Measurements from ENCODE around the gene ATAT1.
"Not testable (repeated sequence)": the region's sequence is repeated elsewhere in the genome, so short reads cannot be mapped to it uniquely, and the experiment has no call there.

The ATAT1 gene

DNA sequence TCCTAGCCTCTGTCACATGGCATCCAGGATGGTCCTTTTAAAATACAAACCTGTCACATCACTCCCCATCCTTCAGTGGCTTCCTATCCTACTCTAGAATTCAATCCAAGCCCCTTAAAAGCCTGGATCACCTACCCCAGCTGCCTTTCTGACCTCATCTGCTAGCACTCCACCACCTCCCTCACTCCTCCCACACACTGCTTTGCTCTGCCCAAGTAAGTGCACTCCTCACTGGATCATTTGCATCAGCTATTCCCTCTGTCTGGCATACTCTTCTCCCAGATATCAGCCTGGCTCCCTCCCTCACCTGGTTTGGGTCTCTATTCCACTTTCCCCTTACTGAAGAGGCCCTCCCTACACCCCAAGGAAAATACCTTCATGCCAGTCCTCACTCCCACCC, 30.8 kb downstream of the ATAT1 start:
- Histone ChIP-seq H2AFZ (ENCODE audit: low read depth, low read length) (no peak overlapping the region), H3K14ac (ENCODE audit: low read length in 2 of 2) (no peak overlapping the region), H2BK5ac (ENCODE audit: low read depth, low read length, poor library complexity, severe bottlenecking) (no peak overlapping the region), H4K91ac (ENCODE audit: low read length) (no peak overlapping the region), H2AK5ac (ENCODE audit: low read length, severe bottlenecking) (no peak overlapping the region), H3K27ac (ENCODE audit: low read length, poor library complexity, severe bottlenecking) (no peak overlapping the region), H3K4ac (ENCODE audit: low read depth in 1 of 2, low read length in 2 of 2) (no peak overlapping the region), H3K18ac (ENCODE audit: low read depth in 1 of 2, low read length in 2 of 2) (no peak overlapping the region), H3K23ac (ENCODE audit: low read length in 2 of 2) (no peak overlapping the region), H3K9me3 (ENCODE audit: control insufficient read depth, low read length) (no peaks in the 10 kb centered on the region), H2BK12ac (ENCODE audit: low read length in 2 of 2) (no peak overlapping the region), H3K27me3 (ENCODE audit: control insufficient read depth in 1 of 2, insufficient read depth in 1 of 2, low read length in 2 of 2) (no peaks in the 10 kb centered on the region), H3K9ac (ENCODE audit: low read length) (no peak overlapping the region), H3K4me1 (ENCODE audit: control insufficient read depth, insufficient read depth, low read depth, low read length) (peaks cover 14% of the 10 kb centered on the region), H3K4me2 (ENCODE audit: low read length, poor library complexity, severe bottlenecking) (no peak overlapping the region), H4K8ac (ENCODE audit: low read length) (no peak overlapping the region), H3K4me3 (ENCODE audit: insufficient read depth in 1 of 2, low read depth in 1 of 2, low read length in 2 of 2) (no peak overlapping the region), H3K36me3 (ENCODE audit: control insufficient read depth in 1 of 2, insufficient read depth in 2 of 2, low read depth in 1 of 2, low read length in 2 of 2) (peaks cover 86 to 94% of the 10 kb centered on the region in 2 experiments), H3K79me1 (replicated peaks; ENCODE audit: low read length, poor library complexity, severe bottlenecking) (peaks cover 7% of the 10 kb centered on the region), H2BK15ac (ENCODE audit: low read depth, poor library complexity, severe bottlenecking) (no peak overlapping the region), H2BK120ac (ENCODE audit: low read depth, low read length) (no peak overlapping the region)
- DNase-seq, result no peak

GRCh38 chr6:30657922-30658321, 31.2 kb downstream of the ATAT1 start:
- not testable (repeated sequence) for H2BK15ac ChIP-seq (ENCODE audit: low read depth, poor library complexity, severe bottlenecking); H3K9me3 ChIP-seq (ENCODE audit: control insufficient read depth, low read length); H3K14ac ChIP-seq (ENCODE audit: low read length in 2 of 2); H2BK120ac ChIP-seq (ENCODE audit: low read depth, low read length); H3K9ac ChIP-seq (ENCODE audit: low read length); DNase-seq; H3K27me3 ChIP-seq (ENCODE audit: control insufficient read depth in 1 of 2, insufficient read depth in 1 of 2, low read length in 2 of 2); H2BK12ac ChIP-seq (ENCODE audit: low read length in 2 of 2); H3K4me3 ChIP-seq (ENCODE audit: insufficient read depth in 1 of 2, low read depth in 1 of 2, low read length in 2 of 2); H2BK5ac ChIP-seq (ENCODE audit: low read depth, low read length, poor library complexity, severe bottlenecking); H3K27ac ChIP-seq (ENCODE audit: low read length, poor library complexity, severe bottlenecking); H2AFZ ChIP-seq (ENCODE audit: low read depth, low read length); H3K18ac ChIP-seq (ENCODE audit: low read depth in 1 of 2, low read length in 2 of 2); H4K91ac ChIP-seq (ENCODE audit: low read length); H4K8ac ChIP-seq (ENCODE audit: low read length); H3K4ac ChIP-seq (ENCODE audit: low read depth in 1 of 2, low read length in 2 of 2); H3K4me2 ChIP-seq (ENCODE audit: low read length, poor library complexity, severe bottlenecking); H3K23ac ChIP-seq (ENCODE audit: low read length in 2 of 2); H2AK5ac ChIP-seq (ENCODE audit: low read length, severe bottlenecking)
- H3K79me1 ChIP-seq (replicated peaks; ENCODE audit: low read length, poor library complexity, severe bottlenecking), result peaks cover 10% of the 10 kb centered on the region
- peaks cover 14% of the 10 kb centered on the region for H3K4me1 ChIP-seq (ENCODE audit: control insufficient read depth, insufficient read depth, low read depth, low read length)
- 94% methylated on average over 5 of the region's 5 CpGs for WGBS
- H3K36me3 ChIP-seq (ENCODE audit: control insufficient read depth in 1 of 2, insufficient read depth in 2 of 2, low read depth in 1 of 2, low read length in 2 of 2), result peaks cover 86 to 94% of the 10 kb centered on the region in 2 experiments

- Histone ChIP-seq H3K4me3 (ENCODE audit: insufficient read depth in 1 of 2, low read depth in 1 of 2, low read length in 2 of 2) (no peak overlapping the region), H3K14ac (ENCODE audit: low read length in 2 of 2) (no peak overlapping the region), H3K36me3 (ENCODE audit: control insufficient read depth in 1 of 2, insufficient read depth in 2 of 2, low read depth in 1 of 2, low read length in 2 of 2) (peaks cover 62 to 82% of the 10 kb centered on the region in 2 experiments), H3K79me1 (replicated peaks; ENCODE audit: low read length, poor library complexity, severe bottlenecking) (peaks cover 28% of the 10 kb centered on the region), H2BK5ac (ENCODE audit: low read depth, low read length, poor library complexity, severe bottlenecking) (no peak overlapping the region), H2BK15ac (ENCODE audit: low read depth, poor library complexity, severe bottlenecking) (no peak overlapping the region), H3K9ac (ENCODE audit: low read length) (no peak overlapping the region), H2BK120ac (ENCODE audit: low read depth, low read length) (no peak overlapping the region), H3K27me3 (ENCODE audit: control insufficient read depth in 1 of 2, insufficient read depth in 1 of 2, low read length in 2 of 2) (no peaks in the 10 kb centered on the region), H2AK5ac (ENCODE audit: low read length, severe bottlenecking) (no peak overlapping the region), H3K18ac (ENCODE audit: low read depth in 1 of 2, low read length in 2 of 2) (no peak overlapping the region), H2BK12ac (ENCODE audit: low read length in 2 of 2) (no peak overlapping the region), H3K23ac (ENCODE audit: low read length in 2 of 2) (no peak overlapping the region), H2AFZ (ENCODE audit: low read depth, low read length) (no peak overlapping the region), H4K91ac (ENCODE audit: low read length) (no peak overlapping the region), H3K9me3 (ENCODE audit: control insufficient read depth, low read length) (no peaks in the 10 kb centered on the region), H3K4me1 (ENCODE audit: control insufficient read depth, insufficient read depth, low read depth, low read length) (no peaks in the 10 kb centered on the region), H3K4ac (ENCODE audit: low read depth in 1 of 2, low read length in 2 of 2) (no peak overlapping the region), H3K4me2 (ENCODE audit: low read length, poor library complexity, severe bottlenecking) (no peak overlapping the region), H4K8ac (ENCODE audit: low read length) (no peak overlapping the region), H3K27ac (ENCODE audit: low read length, poor library complexity, severe bottlenecking) (no peak overlapping the region)
- WGBS, result 96% methylated on average over 30 of the region's 34 CpGs
- no peak for DNase-seq
These were observed 38.5 kb downstream of the ATAT1 start for GRCh38 chr6:30664994-30665767.

GRCh38 chr6:30666300-30666699, 39.6 kb downstream of the ATAT1 start:
- H3K4ac ChIP-seq (ENCODE audit: low read depth in 1 of 2, low read length in 2 of 2); H3K14ac ChIP-seq (ENCODE audit: low read length in 2 of 2); H2BK120ac ChIP-seq (ENCODE audit: low read depth, low read length); H4K8ac ChIP-seq (ENCODE audit: low read length); H3K9me3 ChIP-seq (ENCODE audit: control insufficient read depth, low read length); H2AFZ ChIP-seq (ENCODE audit: low read depth, low read length); H3K4me1 ChIP-seq (ENCODE audit: control insufficient read depth, insufficient read depth, low read depth, low read length); H2BK5ac ChIP-seq (ENCODE audit: low read depth, low read length, poor library complexity, severe bottlenecking); H3K4me3 ChIP-seq (ENCODE audit: insufficient read depth in 1 of 2, low read depth in 1 of 2, low read length in 2 of 2); H3K27ac ChIP-seq (ENCODE audit: low read length, poor library complexity, severe bottlenecking); H2AK5ac ChIP-seq (ENCODE audit: low read length, severe bottlenecking); H3K9ac ChIP-seq (ENCODE audit: low read length); H4K91ac ChIP-seq (ENCODE audit: low read length); DNase-seq; H2BK12ac ChIP-seq (ENCODE audit: low read length in 2 of 2); H3K27me3 ChIP-seq (ENCODE audit: control insufficient read depth in 1 of 2, insufficient read depth in 1 of 2, low read length in 2 of 2); H3K4me2 ChIP-seq (ENCODE audit: low read length, poor library complexity, severe bottlenecking); H2BK15ac ChIP-seq (ENCODE audit: low read depth, poor library complexity, severe bottlenecking); H3K18ac ChIP-seq (ENCODE audit: low read depth in 1 of 2, low read length in 2 of 2); H3K23ac ChIP-seq (ENCODE audit: low read length in 2 of 2): not testable (repeated sequence)
- H3K36me3 ChIP-seq (ENCODE audit: control insufficient read depth in 1 of 2, insufficient read depth in 2 of 2, low read depth in 1 of 2, low read length in 2 of 2), result peaks cover 64 to 84% of the 10 kb centered on the region in 2 experiments
- H3K79me1 ChIP-seq (replicated peaks; ENCODE audit: low read length, poor library complexity, severe bottlenecking), result peaks cover 35% of the 10 kb centered on the region
- 94% methylated on average over 2 of the region's 2 CpGs for WGBS

Data from mesenchymal stem cell (in vitro differentiated cells and primary cell).